ENCODE results near the gene CBY3.
"Not testable (repeated sequence)": the region's sequence is repeated elsewhere in the genome, so short reads cannot be mapped to it uniquely, and the experiment has no call there.

The CBY3 gene

GRCh38 chr5:179661647-179662046 lies 19.2 kb downstream of the CBY3 start:
- not testable (repeated sequence) for DNase-seq

- not testable (repeated sequence) for DNase-seq
These were observed 22.5 kb downstream of the CBY3 start for GRCh38 chr5:179658179-179658856.

- not testable (repeated sequence) for DNase-seq
These were observed 23.3 kb downstream of the CBY3 start for GRCh38 chr5:179657302-179658178.

GRCh38 chr5:179653135-179653534 lies 27.7 kb downstream of the CBY3 start:
- DNase-seq = not testable (repeated sequence)

- DNase-seq = not testable (repeated sequence)
These were observed 30.6 kb downstream of the CBY3 start for GRCh38 chr5:179650245-179650644.

GRCh38 chr5:179649166-179649703 lies 31.6 kb downstream of the CBY3 start:
- DNase-seq = not testable (repeated sequence)

GRCh38 chr5:179648410-179648809 lies 32.4 kb downstream of the CBY3 start:
- DNase-seq = no peak

GRCh38 chr5:179644766-179645165 lies 36.1 kb downstream of the CBY3 start:
- not testable (repeated sequence) for DNase-seq

- not testable (repeated sequence) for DNase-seq
These were observed 37.5 kb downstream of the CBY3 start for GRCh38 chr5:179643141-179643920.

- DNase-seq = not testable (repeated sequence)
These were observed 38.2 kb downstream of the CBY3 start for GRCh38 chr5:179642626-179643025.

GRCh38 chr5:179641745-179642144 lies 39.1 kb downstream of the CBY3 start:
- not testable (repeated sequence) for DNase-seq

- not testable (repeated sequence) for DNase-seq
These were observed 41.5 kb downstream of the CBY3 start for GRCh38 chr5:179639296-179639695.

- DNase-seq = not testable (repeated sequence)
These were observed 46.3 kb downstream of the CBY3 start for GRCh38 chr5:179634370-179635172.

GRCh38 chr5:179633501-179634369 lies 47.1 kb downstream of the CBY3 start:
- not testable (repeated sequence) for DNase-seq
